Measurements from ENCODE around the gene PER1. TPM values are rescaled to one million over a fixed set of nuclear protein-coding genes. Genes with fewer than 3 reads are reported as not detected.

The PER1 gene
- total and polyA plus RNA-seq, 9 of the 15 experiments (the other 6 are each of a cell fraction or from before 2014, with no cell fraction given), result 0.13 to 26.0 (median 3.4) TPM

GRCh38 chr17:8138672-8139371 lies 13.4 kb downstream of the PER1 start (continued):
- TF ChIP-seq SFPQ (IDR thresholded peaks at IDR 0.05; ENCODE audit: low read depth, low read length) (no peak), MITF (IDR thresholded peaks at IDR 0.05) (no peak), ZBTB8A (IDR thresholded peaks at IDR 0.05; ENCODE audit: partially characterized antibody) (peak; percentile 65), FOXJ3 (CRISPR knock-in tag; IDR thresholded peaks at IDR 0.05) (no peak), ZNF318 (IDR thresholded peaks at IDR 0.05; ENCODE audit: borderline replicate concordance in 1 of 2, low read depth in 1 of 2) (no peak), LEF1 (IDR thresholded peaks at IDR 0.05) (peak; percentile 42; the same call in 1 of the 2 replicates), NFIX (CRISPR knock-in tag; IDR thresholded peaks at IDR 0.05; ENCODE audit: low read depth) (no peak), HCFC1 (IDR thresholded peaks at IDR 0.05; ENCODE audit: low read depth, low read length) (peak; percentile 50), MAZ (CRISPR knock-in tag; conservative IDR thresholded peaks at IDR 0.05 in 1 of 2, IDR thresholded peaks at IDR 0.05 in 1 of 2) (peak in 1 of 2 experiments; percentile 52; a peak in 2 of 4 replicates)
- TF ChIP-seq, protein P1, sequence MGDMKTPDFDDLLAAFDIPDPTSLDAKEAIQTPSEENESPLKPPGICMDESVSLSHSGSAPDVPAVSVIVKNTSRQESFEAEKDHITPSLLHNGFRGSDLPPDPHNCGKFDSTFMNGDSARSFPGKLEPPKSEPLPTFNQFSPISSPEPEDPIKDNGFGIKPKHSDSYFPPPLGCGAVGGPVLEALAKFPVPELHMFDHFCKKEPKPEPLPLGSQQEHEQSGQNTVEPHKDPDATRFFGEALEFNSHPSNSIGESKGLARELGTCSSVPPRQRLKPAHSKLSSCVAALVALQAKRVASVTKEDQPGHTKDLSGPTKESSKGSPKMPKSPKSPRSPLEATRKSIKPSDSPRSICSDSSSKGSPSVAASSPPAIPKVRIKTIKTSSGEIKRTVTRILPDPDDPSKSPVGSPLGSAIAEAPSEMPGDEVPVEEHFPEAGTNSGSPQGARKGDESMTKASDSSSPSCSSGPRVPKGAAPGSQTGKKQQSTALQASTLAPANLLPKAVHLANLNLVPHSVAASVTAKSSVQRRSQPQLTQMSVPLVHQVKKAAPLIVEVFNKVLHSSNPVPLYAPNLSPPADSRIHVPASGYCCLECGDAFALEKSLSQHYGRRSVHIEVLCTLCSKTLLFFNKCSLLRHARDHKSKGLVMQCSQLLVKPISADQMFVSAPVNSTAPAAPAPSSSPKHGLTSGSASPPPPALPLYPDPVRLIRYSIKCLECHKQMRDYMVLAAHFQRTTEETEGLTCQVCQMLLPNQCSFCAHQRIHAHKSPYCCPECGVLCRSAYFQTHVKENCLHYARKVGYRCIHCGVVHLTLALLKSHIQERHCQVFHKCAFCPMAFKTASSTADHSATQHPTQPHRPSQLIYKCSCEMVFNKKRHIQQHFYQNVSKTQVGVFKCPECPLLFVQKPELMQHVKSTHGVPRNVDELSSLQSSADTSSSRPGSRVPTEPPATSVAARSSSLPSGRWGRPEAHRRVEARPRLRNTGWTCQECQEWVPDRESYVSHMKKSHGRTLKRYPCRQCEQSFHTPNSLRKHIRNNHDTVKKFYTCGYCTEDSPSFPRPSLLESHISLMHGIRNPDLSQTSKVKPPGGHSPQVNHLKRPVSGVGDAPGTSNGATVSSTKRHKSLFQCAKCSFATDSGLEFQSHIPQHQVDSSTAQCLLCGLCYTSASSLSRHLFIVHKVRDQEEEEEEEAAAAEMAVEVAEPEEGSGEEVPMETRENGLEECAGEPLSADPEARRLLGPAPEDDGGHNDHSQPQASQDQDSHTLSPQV (IDR thresholded peaks at IDR 0.05), result peak; percentile 74; the same call in 1 of the 2 replicates

Data from K562 (cell line).